ENCODE results near the gene LCN6.

The LCN6 gene

GRCh38 chr9:136744773-136745172 is 3.6 kb downstream of the LCN6 start:
- no peak for DNase-seq (ENCODE audit: low read depth in 3 of 3)

GRCh38 chr9:136743639-136744211 is 4.6 kb downstream of the LCN6 start:
- DNase-seq (ENCODE audit: low read depth in 3 of 3) = no peak

DNA sequence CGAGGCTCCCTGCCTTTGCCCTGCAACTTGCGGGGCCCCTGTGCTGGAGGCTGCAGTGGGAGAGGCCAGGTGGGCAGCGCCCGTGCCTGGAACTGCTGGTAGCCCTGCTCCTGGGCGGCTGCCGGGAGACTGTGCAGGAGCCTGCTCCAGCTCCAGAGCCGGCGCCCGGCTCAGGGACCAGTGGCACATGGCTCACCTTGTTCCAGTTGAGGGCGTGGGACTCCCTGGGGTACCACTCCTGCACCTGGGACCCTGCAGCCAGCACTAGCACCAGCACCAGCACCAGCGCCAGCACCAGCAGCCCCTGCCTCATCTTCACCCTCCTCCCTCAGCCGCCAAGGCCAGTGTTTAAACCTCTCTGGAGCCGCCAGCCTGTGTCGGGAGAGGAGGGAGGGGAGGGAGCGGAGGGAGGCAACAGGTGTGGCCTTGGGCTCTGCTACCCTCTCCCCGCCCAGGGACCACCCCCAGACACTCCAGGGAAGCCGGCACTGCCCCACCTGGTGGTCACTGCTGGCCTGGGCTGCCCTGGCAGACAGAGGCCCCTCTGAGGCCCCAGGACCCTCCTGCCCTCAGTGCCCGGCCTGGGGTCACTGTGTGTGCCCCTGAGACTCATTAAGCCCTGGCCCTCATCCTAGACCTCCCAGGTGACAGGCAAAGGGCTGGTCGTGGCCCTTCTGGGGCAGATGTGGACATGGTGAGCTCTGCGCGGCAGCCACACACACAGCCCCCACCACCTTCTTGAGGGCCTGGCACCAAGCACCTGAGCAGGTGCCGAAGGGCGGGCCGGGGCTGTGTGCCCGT is 5.5 kb downstream of the LCN6 start, which contains the start of gene LCN10:
Gene LCN10, minus strand, starts transcription at position 350 of the 801 bp plus-strand sequence. Its CDS starts 37 bp downstream, at position 313.
- DNase-seq (ENCODE audit: low read depth in 3 of 3) = no peak

- peak in 1 of 3 donors; percentile 35 for DNase-seq (ENCODE audit: low read depth in 3 of 3)
Observed at GRCh38 chr9:136741883-136742571, 6.3 kb downstream of the LCN6 start.

GRCh38 chr9:136740971-136741882 is 7.1 kb downstream of the LCN6 start:
- DNase-seq (ENCODE audit: low read depth in 3 of 3) = no peak

DNA sequence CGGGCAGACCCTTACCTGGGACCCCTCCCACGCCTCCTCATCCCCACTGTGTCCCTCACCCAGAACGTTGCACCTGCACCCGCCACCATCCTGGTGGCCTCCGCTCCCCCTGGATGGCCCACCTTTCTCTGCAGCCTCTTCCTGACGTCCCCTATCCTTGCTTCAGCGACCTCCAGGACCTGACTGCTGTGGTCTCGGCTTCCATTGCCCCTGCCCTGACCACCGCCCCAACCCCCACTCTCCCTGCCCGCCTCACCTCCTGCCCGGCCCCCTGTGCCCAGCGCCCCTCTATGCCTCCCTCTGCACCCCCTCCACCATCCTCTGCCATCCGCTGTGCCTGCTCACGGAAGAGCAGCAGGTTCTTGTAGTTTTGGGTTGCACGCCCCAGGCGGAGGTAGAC is 7.8 kb downstream of the LCN6 start:
- no peak for DNase-seq (ENCODE audit: low read depth in 3 of 3)

DNA sequence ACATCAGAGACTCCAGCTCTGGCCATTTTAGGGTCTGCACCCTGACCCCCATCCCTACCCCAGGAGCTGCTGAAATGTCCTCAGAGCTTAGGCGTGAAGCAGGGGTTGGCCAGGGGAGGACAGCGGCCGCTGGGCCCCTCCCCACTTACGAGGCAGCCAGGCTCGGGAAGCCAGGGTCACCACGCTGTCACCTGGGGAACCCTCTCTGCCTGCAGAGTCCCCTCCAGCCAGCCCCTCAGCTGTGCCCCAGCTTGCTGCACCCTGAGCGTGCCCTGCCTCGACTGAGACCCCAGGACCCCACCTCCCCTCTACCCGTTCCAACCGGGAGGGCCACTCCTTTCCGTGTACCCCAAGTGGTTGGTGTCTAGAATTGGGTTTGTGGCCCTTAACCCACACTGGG is 8.3 kb downstream of the LCN6 start:
- no peak for DNase-seq (ENCODE audit: low read depth in 3 of 3)

DNA sequence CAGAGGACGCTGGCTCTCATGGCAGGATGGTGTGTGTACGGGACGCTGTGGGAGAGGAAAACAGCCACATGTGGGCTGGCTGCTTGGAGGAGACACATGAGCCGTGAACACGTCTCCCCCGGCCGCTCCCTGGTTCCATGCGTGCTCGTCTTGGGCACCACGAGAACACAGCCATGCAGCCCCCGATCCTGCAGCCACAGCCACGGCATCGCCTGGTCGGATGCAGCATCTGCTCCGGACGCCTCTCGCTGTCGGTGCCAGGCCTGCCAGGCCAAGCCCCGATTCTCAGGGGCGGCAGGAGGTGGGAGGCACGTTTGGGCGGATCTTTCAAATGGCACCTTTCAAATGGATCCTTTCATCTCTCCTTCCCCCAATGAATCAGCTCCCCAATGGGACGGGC is 8.8 kb downstream of the LCN6 start:
- DNase-seq (ENCODE audit: low read depth in 3 of 3) = no peak

GRCh38 chr9:136738960-136739359 is 9.4 kb downstream of the LCN6 start:
- DNase-seq (ENCODE audit: low read depth in 3 of 3) = no peak

- DNase-seq (ENCODE audit: low read depth in 3 of 3) = no peak
Observed at GRCh38 chr9:136735812-136736480, 12.4 kb downstream of the LCN6 start.

- DNase-seq (ENCODE audit: low read depth in 3 of 3) = no peak
Observed at GRCh38 chr9:136734837-136735496, 13.4 kb downstream of the LCN6 start.

DNA sequence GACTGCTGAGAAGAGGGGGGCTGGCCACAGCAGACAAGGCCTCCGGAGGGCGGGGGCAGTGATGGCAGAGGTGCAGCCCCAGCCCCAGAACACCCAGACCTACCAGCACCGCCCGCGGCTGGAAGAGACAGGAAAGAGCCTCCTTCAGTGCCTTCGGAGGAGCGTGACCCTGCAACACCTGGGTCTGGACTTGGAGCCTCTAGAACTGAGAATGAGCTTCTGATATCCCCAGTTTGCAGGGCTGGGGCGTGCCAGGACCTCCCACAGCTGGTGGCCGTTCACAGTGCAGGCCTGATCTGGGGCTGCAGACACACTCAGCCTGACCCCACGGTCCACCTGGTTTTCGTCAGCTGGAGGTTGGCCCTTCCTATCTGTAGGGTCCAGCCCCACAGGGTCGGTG is 14.7 kb downstream of the LCN6 start:
- DNase-seq (ENCODE audit: low read depth in 3 of 3) = no peak

- DNase-seq (ENCODE audit: low read depth in 3 of 3) = no peak
Observed at GRCh38 chr9:136732444-136733178, 15.7 kb downstream of the LCN6 start.

DNA sequence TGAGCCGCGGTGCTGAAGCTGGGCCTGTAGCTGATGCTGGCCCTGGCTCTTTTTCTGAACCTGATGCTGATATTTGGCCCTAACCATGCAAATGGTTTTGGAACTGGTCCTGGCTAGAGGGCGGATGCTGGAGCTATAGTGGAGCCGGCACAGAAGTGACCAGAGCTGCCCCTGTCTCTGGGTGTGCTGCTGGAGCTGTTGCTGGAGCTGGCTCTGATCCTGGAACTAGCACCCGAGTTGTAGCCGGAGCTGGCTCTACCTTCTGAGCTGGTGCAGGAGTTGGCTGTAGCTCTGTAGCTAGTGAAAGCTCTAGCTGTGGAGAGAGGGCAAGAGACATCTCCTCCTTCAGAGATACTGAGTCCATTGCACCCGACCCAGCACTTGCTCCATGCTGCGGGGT is 18.4 kb downstream of the LCN6 start:
- DNase-seq (ENCODE audit: low read depth in 3 of 3) = no peak

GRCh38 chr9:136729144-136729543 is 19.2 kb downstream of the LCN6 start:
- DNase-seq (ENCODE audit: low read depth in 3 of 3) = no peak

GRCh38 chr9:136728548-136729123 is 19.7 kb downstream of the LCN6 start:
- DNase-seq (ENCODE audit: low read depth in 3 of 3) = no peak

DNA sequence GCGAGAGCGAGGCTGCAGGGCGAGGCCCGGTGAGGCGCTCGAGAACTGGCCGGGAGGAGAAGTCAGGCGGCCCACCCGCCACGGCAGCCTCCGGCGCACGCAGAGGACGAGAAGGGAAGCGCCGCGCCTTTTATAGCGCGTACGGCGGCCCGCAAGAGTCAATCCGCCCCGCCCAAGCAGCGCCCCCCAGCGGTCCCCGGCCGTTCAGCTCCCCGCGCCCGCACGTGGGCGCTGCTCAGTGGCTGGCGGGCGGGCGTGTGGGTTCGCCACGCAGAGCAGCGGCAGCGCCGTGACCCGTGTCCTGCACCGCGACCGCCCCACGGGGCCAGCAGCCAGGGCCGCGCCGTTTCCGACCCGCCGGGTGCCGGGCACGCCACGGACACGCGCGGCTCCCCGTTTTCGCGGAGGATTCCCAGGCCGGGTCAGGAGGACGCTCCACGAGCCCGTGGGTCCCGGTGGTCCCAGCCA is 20.2 kb downstream of the LCN6 start:
- DNase-seq (ENCODE audit: low read depth in 3 of 3) = peak; percentile 86 to 90 (median 87)

DNA sequence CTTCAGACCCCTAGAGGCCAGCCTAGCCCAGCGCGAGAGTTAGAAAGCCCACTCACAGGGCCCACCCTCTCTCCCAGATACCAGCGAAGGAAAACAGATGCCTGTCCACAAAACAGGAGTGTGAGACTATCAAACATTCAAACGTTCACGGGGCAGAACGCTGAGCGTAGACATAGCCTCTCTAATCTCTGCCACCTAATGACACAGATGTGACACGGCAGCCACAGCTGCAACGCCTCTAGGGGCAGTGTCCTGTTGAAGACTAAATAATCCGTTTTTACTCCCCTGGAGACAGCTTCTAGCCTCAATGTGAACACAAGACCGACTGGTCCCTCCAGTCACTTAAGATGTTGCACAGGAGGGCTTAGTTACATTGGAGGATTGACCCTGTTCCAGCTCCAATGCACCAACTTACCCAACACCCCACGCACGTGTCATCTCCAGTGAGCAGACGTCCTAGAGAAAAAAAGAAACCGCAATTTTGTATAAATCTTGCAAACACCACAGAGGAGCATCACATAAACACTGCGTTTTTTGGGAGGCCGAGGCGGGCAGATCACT is 21.6 kb downstream of the LCN6 start:
- peak in 1 of 3 donors; percentile 37 for DNase-seq (ENCODE audit: low read depth in 3 of 3)

DNA sequence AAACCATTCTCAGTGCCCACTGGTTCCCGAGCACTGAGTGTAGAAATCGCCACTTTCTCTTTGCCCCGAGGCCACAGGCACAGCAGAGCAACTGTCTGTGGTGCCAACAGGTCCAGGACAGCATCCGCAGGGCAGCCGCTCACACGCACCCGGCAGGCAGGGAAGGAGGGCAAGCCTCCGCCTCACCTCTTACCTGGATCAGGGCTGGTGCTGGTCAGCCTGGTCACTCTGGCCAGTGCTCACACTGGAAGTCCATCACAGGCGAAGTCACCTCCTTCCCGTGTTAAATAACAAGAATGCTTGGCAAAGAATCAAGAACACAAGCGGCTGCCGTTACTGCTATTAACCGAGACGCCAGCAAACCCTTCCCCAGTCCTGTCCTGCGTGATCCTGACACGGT is 22.2 kb downstream of the LCN6 start:
- no peak for DNase-seq (ENCODE audit: low read depth in 3 of 3)

Measured in stimulated activated CD4-positive, alpha-beta T cell treated with anti-CD3 and anti-CD28 coated beads, TNF-alpha, amount 100 ng/mL, for 48 hours (primary cell).